ENCODE data around the gene ASPN. TPM values are rescaled to one million over a fixed set of nuclear protein-coding genes. Genes with fewer than 3 reads are reported as not detected.

The ASPN gene
- total and polyA plus RNA-seq, 2 experiments from 2014 or later: 0.82 TPM; not detected in 1

DNA sequence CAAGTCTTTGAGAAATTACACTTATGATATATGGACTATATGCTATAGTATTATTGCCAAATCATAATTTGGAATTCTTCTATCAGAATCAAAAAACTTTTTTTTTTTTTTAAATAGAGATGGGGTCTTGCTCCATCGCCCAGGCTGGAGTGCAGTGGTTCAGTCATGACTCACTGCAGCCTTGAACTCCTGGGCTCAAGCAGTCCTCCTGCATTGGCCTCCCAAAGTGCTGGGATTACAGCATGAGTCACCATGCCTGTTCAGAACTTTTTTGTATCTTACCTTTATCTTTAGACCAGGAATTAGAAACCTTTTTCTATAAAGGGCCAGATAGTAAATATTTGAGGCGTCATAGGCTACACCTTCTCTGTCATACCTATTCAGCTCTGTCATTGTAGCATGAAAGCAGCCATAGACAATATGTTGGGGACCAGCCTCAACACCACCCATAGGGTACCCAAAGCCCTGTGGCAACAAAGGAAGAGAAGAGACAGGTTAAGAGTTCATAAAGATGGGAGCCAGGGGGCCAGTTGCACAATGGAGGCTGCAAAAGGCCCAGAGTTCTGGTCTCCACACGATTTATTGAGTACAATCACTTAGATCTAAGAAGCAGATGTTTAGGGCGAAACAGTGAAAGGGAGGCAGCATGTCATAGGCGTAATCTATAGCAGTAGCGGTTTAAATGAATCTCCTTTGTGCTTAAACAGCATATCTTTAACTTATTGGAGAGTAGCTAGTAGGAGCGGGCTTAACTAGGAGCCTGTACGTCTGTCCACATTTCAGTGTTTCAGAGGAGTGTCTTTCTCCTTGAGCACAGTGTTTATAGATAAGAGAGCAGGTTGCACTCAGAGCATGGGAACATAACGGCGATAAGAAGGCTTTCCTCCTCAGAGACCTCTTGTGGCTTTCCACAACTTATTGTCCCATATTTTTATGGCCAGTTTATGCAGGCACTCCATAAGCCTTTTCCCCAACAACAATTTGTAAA, 41.0 kb upstream of the ASPN start:
- TF ChIP-seq STAT1 (IDR thresholded peaks at IDR 0.05; ENCODE audit: unreplicated experiment): no peak
- TF ChIP-seq EZH2phosphoT487 (IDR thresholded peaks at IDR 0.05; ENCODE audit: unreplicated experiment): no peak
- TF ChIP-seq, protein P1, sequence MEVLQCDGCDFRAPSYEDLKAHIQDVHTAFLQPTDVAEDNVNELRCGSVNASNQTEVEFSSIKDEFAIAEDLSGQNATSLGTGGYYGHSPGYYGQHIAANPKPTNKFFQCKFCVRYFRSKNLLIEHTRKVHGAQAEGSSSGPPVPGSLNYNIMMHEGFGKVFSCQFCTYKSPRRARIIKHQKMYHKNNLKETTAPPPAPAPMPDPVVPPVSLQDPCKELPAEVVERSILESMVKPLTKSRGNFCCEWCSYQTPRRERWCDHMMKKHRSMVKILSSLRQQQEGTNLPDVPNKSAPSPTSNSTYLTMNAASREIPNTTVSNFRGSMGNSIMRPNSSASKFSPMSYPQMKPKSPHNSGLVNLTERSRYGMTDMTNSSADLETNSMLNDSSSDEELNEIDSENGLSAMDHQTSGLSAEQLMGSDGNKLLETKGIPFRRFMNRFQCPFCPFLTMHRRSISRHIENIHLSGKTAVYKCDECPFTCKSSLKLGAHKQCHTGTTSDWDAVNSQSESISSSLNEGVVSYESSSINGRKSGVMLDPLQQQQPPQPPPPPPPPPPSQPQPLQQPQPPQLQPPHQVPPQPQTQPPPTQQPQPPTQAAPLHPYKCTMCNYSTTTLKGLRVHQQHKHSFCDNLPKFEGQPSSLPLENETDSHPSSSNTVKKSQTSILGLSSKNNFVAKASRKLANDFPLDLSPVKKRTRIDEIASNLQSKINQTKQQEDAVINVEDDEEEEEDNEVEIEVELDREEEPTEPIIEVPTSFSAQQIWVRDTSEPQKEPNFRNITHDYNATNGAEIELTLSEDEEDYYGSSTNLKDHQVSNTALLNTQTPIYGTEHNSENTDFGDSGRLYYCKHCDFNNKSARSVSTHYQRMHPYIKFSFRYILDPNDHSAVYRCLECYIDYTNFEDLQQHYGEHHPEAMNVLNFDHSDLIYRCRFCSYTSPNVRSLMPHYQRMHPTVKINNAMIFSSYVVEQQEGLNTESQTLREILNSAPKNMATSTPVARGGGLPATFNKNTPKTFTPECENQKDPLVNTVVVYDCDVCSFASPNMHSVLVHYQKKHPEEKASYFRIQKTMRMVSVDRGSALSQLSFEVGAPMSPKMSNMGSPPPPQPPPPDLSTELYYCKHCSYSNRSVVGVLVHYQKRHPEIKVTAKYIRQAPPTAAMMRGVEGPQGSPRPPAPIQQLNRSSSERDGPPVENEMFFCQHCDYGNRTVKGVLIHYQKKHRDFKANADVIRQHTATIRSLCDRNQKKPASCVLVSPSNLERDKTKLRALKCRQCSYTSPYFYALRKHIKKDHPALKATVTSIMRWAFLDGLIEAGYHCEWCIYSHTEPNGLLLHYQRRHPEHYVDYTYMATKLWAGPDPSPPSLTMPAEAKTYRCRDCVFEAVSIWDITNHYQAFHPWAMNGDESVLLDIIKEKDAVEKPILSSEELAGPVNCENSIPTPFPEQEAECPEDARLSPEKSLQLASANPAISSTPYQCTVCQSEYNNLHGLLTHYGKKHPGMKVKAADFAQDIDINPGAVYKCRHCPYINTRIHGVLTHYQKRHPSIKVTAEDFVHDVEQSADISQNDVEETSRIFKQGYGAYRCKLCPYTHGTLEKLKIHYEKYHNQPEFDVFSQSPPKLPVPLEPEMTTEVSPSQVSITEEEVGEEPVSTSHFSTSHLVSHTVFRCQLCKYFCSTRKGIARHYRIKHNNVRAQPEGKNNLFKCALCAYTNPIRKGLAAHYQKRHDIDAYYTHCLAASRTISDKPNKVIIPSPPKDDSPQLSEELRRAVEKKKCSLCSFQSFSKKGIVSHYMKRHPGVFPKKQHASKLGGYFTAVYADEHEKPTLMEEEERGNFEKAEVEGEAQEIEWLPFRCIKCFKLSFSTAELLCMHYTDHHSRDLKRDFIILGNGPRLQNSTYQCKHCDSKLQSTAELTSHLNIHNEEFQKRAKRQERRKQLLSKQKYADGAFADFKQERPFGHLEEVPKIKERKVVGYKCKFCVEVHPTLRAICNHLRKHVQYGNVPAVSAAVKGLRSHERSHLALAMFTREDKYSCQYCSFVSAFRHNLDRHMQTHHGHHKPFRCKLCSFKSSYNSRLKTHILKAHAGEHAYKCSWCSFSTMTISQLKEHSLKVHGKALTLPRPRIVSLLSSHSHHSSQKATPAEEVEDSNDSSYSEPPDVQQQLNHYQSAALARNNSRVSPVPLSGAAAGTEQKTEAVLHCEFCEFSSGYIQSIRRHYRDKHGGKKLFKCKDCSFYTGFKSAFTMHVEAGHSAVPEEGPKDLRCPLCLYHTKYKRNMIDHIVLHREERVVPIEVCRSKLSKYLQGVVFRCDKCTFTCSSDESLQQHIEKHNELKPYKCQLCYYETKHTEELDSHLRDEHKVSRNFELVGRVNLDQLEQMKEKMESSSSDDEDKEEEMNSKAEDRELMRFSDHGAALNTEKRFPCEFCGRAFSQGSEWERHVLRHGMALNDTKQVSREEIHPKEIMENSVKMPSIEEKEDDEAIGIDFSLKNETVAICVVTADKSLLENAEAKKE (CRISPR knock-in tag; IDR thresholded peaks at IDR 0.05): no peak
- no peak for TF ChIP-seq ZNF114 (CRISPR knock-in tag; IDR thresholded peaks at IDR 0.05)
- no peak for TF ChIP-seq CREB1 (CRISPR knock-in tag; IDR thresholded peaks at IDR 0.05; ENCODE audit: low read depth)
- TF ChIP-seq, protein P2, sequence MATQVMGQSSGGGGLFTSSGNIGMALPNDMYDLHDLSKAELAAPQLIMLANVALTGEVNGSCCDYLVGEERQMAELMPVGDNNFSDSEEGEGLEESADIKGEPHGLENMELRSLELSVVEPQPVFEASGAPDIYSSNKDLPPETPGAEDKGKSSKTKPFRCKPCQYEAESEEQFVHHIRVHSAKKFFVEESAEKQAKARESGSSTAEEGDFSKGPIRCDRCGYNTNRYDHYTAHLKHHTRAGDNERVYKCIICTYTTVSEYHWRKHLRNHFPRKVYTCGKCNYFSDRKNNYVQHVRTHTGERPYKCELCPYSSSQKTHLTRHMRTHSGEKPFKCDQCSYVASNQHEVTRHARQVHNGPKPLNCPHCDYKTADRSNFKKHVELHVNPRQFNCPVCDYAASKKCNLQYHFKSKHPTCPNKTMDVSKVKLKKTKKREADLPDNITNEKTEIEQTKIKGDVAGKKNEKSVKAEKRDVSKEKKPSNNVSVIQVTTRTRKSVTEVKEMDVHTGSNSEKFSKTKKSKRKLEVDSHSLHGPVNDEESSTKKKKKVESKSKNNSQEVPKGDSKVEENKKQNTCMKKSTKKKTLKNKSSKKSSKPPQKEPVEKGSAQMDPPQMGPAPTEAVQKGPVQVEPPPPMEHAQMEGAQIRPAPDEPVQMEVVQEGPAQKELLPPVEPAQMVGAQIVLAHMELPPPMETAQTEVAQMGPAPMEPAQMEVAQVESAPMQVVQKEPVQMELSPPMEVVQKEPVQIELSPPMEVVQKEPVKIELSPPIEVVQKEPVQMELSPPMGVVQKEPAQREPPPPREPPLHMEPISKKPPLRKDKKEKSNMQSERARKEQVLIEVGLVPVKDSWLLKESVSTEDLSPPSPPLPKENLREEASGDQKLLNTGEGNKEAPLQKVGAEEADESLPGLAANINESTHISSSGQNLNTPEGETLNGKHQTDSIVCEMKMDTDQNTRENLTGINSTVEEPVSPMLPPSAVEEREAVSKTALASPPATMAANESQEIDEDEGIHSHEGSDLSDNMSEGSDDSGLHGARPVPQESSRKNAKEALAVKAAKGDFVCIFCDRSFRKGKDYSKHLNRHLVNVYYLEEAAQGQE (IDR thresholded peaks at IDR 0.05; ENCODE audit: unreplicated experiment): no peak
- TF ChIP-seq, protein P3, sequence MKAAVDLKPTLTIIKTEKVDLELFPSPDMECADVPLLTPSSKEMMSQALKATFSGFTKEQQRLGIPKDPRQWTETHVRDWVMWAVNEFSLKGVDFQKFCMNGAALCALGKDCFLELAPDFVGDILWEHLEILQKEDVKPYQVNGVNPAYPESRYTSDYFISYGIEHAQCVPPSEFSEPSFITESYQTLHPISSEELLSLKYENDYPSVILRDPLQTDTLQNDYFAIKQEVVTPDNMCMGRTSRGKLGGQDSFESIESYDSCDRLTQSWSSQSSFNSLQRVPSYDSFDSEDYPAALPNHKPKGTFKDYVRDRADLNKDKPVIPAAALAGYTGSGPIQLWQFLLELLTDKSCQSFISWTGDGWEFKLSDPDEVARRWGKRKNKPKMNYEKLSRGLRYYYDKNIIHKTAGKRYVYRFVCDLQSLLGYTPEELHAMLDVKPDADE (IDR thresholded peaks at IDR 0.05): no peak
- TF ChIP-seq, protein P4, sequence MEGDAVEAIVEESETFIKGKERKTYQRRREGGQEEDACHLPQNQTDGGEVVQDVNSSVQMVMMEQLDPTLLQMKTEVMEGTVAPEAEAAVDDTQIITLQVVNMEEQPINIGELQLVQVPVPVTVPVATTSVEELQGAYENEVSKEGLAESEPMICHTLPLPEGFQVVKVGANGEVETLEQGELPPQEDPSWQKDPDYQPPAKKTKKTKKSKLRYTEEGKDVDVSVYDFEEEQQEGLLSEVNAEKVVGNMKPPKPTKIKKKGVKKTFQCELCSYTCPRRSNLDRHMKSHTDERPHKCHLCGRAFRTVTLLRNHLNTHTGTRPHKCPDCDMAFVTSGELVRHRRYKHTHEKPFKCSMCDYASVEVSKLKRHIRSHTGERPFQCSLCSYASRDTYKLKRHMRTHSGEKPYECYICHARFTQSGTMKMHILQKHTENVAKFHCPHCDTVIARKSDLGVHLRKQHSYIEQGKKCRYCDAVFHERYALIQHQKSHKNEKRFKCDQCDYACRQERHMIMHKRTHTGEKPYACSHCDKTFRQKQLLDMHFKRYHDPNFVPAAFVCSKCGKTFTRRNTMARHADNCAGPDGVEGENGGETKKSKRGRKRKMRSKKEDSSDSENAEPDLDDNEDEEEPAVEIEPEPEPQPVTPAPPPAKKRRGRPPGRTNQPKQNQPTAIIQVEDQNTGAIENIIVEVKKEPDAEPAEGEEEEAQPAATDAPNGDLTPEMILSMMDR (conservative IDR thresholded peaks at IDR 0.05; ENCODE audit: low read depth in 2 of 2): no peak
- no peak for TF ChIP-seq NANOG (IDR thresholded peaks at IDR 0.05; ENCODE audit: borderline replicate concordance)
- TF ChIP-seq JUNB (IDR thresholded peaks at IDR 0.05; ENCODE audit: unreplicated experiment): no peak
- TF ChIP-seq POLR2AphosphoS5 (IDR thresholded peaks at IDR 0.05; ENCODE audit: low read depth): no peak
- TF ChIP-seq ZNF331 (CRISPR knock-in tag; IDR thresholded peaks at IDR 0.05; ENCODE audit: low read depth): no peak
- TF ChIP-seq EZH2 (IDR thresholded peaks at IDR 0.05; ENCODE audit: low read depth, unreplicated experiment): no peak
- Histone ChIP-seq H3K27me3 (ENCODE audit: insufficient read depth) (no peaks in the 10 kb centered on the region), H2AFZ (no peak overlapping the region), H3K4me3 (no peak overlapping the region), H3K79me2 (replicated peaks; ENCODE audit: insufficient read depth) (no peaks in the 10 kb centered on the region), H3K27ac (ENCODE audit: low read depth) (no peak overlapping the region), H3K4me1 (ENCODE audit: insufficient read depth) (no peaks in the 10 kb centered on the region), H4K20me1 (replicated peaks; ENCODE audit: insufficient read depth) (no peaks in the 10 kb centered on the region), H3F3A (replicated peaks; ENCODE audit: low read depth) (no peaks in the 10 kb centered on the region), H3K36me3 (ENCODE audit: insufficient read depth) (no peaks in the 10 kb centered on the region), H3K4me2 (no peak overlapping the region), H3K9me2 (ENCODE audit: insufficient read depth) (no peaks in the 10 kb centered on the region)
- Mint-ChIP-seq H3K4me3 (no peak overlapping the region), H3K27me3 (ENCODE audit: insufficient read depth, low read depth, poor library complexity) (peaks cover 4% of the 10 kb centered on the region), H3K9me3 (no peaks in the 10 kb centered on the region), H3K4me1 (no peaks in the 10 kb centered on the region), H3K27ac (no peak overlapping the region), H3K36me3 (ENCODE audit: low read depth) (no peaks in the 10 kb centered on the region)
- no peak for ATAC-seq
- no peak for DNase-seq (ENCODE audit: low spot score)

Measured in GM23338 (cell line).